ENCODE data around the gene PDE1C.

Gene PDE1C

DNA sequence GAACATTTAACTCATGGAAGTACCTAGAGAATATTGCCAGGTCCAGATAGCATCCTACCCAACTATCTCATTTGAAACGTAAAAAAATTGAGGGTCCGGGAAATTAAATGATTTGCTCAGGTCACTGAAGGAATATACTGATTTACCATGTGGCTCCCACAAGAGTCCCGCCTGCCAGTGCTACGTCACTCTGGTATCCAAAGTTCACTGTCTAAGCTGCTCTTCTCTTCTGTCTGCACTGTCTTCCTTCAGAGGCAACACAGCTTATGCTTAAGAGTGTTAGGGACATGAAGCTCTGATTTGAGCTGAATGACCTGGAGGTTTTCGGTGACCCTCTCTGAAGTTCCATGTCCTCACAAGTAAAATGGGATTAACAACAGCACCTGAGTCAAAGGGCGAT lies 114.6 kb downstream of the PDE1C start:
- CTCF ChIA-PET = no interaction called here
- POLR2A ChIA-PET = no interaction called here

DNA sequence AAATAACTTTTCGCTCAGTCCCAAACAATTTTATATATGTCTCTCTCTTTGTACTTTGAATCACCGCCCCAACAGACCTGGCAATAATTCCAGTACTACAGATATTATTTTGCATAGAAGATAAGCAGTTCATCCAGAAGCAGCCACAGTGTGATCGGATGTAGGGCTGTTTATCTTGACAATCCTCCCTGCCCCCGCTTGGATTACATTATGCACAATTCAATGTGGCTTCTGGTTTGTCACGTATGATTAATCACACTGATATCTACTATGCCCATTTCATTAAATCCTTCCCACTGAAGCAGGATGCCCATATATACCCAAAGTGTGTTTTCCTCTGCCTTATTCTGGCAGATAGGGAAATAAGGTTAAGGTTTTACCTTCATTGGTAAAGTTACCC lies 115.2 kb downstream of the PDE1C start:
- no peak for TF ChIP-seq ZNF384 (IDR thresholded peaks at IDR 0.05)
- no peak for TF ChIP-seq NFRKB (IDR thresholded peaks at IDR 0.05)
- TF ChIP-seq ARNT (IDR thresholded peaks at IDR 0.05) = no peak
- TF ChIP-seq HDGF (IDR thresholded peaks at IDR 0.05; ENCODE audit: borderline replicate concordance) = no peak
- no peak for TF ChIP-seq SP1 (IDR thresholded peaks at IDR 0.05)
- TF ChIP-seq ELF4 (IDR thresholded peaks at IDR 0.05) = no peak
- no peak for TF ChIP-seq CTBP1 (IDR thresholded peaks at IDR 0.05; ENCODE audit: borderline replicate concordance)
- no peak for TF ChIP-seq FOXM1 (IDR thresholded peaks at IDR 0.05; ENCODE audit: borderline replicate concordance)
- TF ChIP-seq LEF1 (IDR thresholded peaks at IDR 0.05; ENCODE audit: borderline replicate concordance) = no peak
- no peak for TF ChIP-seq FOXA1 (IDR thresholded peaks at IDR 0.05)
- POLR2A ChIA-PET = no interaction called here
- DNase-seq (ENCODE audit: extremely low spot score) = no peak
- CTCF ChIA-PET = no interaction called here

More for the DNA sequence above, 114.6 kb downstream of the PDE1C start:
- no peak for TF ChIP-seq CTBP1 (IDR thresholded peaks at IDR 0.05; ENCODE audit: borderline replicate concordance)
- TF ChIP-seq ELF4 (IDR thresholded peaks at IDR 0.05) = no peak
- no peak for TF ChIP-seq SP1 (IDR thresholded peaks at IDR 0.05)
- no peak for TF ChIP-seq L3MBTL2 (conservative IDR thresholded peaks at IDR 0.05)
- TF ChIP-seq FOXK2 (IDR thresholded peaks at IDR 0.05) = no peak
- DNase-seq (ENCODE audit: extremely low spot score) = no peak

DNA sequence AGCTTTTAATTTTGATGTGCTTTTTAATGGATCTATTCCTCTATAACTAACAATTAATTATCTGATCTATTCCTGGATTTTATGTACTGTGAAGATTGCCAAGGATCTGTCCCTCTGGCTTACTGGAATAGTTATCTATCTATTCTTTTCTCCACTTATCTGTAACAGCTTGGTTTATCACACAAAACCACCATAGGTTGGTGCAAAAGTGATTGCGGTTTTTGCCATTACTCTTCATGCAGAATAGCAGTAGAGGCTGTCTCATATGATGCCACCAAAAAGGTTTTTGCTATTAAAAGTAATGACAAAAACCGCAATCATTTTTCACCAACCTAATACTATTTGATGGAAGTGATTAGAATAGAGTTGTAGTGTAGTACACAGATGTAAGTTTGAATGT lies 115.7 kb downstream of the PDE1C start:
- POLR2A ChIA-PET = no interaction called here

DNA sequence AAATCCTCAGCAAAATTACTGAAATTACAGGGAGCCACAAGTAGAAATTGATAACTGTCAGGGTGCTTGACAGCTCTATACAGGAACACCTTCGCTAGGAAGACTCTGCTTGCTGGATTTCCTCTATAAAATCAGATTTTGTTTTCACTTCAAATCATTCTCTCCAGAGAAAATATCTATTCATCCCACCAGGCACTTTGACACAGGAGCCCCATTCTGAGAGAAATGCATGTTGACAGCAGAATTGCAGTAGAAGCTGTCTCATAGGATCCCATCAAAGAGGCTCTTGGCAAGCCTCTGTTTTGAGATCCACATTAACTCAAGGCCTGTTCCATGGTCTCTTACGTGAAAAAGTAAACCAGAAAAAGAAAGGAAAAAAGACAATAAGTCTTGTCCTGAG lies 116.8 kb downstream of the PDE1C start:
- TF ChIP-seq BHLHE40 (IDR thresholded peaks at IDR 0.05; ENCODE audit: borderline replicate concordance) = no peak
- no peak for TF ChIP-seq ELF4 (IDR thresholded peaks at IDR 0.05)
- TF ChIP-seq CTBP1 (IDR thresholded peaks at IDR 0.05; ENCODE audit: borderline replicate concordance) = no peak
- TF ChIP-seq LEF1 (IDR thresholded peaks at IDR 0.05; ENCODE audit: borderline replicate concordance) = no peak
- TF ChIP-seq HDGF (IDR thresholded peaks at IDR 0.05; ENCODE audit: borderline replicate concordance) = no peak
- no peak for TF ChIP-seq L3MBTL2 (conservative IDR thresholded peaks at IDR 0.05)
- no peak for TF ChIP-seq ZNF384 (IDR thresholded peaks at IDR 0.05)
- no peak for TF ChIP-seq FOXA1 (IDR thresholded peaks at IDR 0.05)
- TF ChIP-seq, protein P1, sequence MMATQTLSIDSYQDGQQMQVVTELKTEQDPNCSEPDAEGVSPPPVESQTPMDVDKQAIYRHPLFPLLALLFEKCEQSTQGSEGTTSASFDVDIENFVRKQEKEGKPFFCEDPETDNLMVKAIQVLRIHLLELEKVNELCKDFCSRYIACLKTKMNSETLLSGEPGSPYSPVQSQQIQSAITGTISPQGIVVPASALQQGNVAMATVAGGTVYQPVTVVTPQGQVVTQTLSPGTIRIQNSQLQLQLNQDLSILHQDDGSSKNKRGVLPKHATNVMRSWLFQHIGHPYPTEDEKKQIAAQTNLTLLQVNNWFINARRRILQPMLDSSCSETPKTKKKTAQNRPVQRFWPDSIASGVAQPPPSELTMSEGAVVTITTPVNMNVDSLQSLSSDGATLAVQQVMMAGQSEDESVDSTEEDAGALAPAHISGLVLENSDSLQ (IDR thresholded peaks at IDR 0.05) = no peak
- no peak for TF ChIP-seq NFRKB (IDR thresholded peaks at IDR 0.05)
- TF ChIP-seq FOXM1 (IDR thresholded peaks at IDR 0.05; ENCODE audit: borderline replicate concordance) = no peak
- TF ChIP-seq SP1 (IDR thresholded peaks at IDR 0.05) = no peak
- TF ChIP-seq SUZ12 (IDR thresholded peaks at IDR 0.05) = no peak
- TF ChIP-seq TARDBP (IDR thresholded peaks at IDR 0.05) = no peak
- no peak for TF ChIP-seq FOXK2 (IDR thresholded peaks at IDR 0.05)
- ChIA-PET POLR2A (no interaction called here), CTCF (no interaction called here)
- no peak for DNase-seq (ENCODE audit: extremely low spot score)

More for the DNA sequence above, 115.7 kb downstream of the PDE1C start:
- CTCF ChIA-PET = no interaction called here
- no peak for DNase-seq (ENCODE audit: extremely low spot score)
- TF ChIP-seq ZNF384 (IDR thresholded peaks at IDR 0.05) = no peak
- peak; percentile 45; the same call in 1 of the 2 replicates for TF ChIP-seq ELF4 (IDR thresholded peaks at IDR 0.05)

DNA sequence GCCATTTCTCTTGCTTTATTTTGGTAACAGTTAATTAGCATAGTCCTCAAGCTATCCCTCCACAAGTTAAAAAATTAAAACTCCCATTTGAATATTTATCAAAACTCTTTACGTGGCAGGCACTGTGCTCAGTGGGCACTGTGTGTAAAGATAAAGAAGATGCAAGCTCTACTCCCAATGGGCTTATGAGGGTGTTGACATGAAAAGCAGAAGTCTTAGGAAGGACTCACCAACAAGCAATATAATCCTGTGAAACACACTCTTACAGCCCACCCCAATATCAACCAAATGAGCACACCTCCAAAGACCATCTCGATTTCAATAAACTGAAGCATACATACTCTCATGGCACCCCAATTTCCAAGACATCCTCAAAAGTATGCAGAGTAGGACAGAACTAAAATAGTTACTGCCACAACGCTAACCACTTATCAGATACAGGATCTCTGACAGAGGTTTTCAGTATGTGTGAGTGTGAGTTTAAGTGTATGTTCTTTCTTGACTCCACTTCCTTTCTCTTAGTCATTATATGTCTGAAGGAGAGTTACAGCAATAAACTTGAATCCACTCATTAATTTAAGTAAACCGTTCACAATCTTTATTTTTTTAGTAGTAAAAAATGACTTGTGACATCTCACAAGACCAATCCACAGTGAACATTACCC lies 120.0 kb downstream of the PDE1C start:
- ChIA-PET POLR2A (no interaction called here), CTCF (no interaction called here)
- TF ChIP-seq SUZ12 (IDR thresholded peaks at IDR 0.05) (no peak), FOXK2 (IDR thresholded peaks at IDR 0.05) (no peak), FOXA1 (IDR thresholded peaks at IDR 0.05) (no peak), LEF1 (IDR thresholded peaks at IDR 0.05; ENCODE audit: borderline replicate concordance) (no peak), TARDBP (IDR thresholded peaks at IDR 0.05) (no peak), ELF4 (IDR thresholded peaks at IDR 0.05) (no peak), ZNF384 (IDR thresholded peaks at IDR 0.05) (no peak), HDGF (IDR thresholded peaks at IDR 0.05; ENCODE audit: borderline replicate concordance) (no peak), ARNT (IDR thresholded peaks at IDR 0.05) (no peak), NFRKB (IDR thresholded peaks at IDR 0.05) (no peak)
- no peak for DNase-seq (ENCODE audit: extremely low spot score)

DNA sequence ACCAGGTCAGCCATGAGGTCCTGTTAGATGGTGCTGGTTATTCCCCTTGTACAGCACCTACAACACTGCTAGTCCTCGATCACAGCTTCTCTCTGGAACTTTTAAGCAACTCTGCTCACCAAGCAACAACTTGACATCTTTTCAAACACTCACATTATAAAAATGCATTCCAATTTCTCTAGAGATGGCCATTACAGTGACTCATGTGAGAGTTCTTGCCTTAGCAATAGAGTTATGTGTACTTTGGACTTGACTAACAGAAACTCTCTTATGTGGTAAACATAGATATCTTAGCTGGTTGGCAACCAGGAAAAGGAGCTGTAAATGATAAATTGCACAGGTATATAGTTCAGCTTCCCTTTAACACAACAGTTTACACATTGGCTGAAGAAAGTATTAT lies 122.2 kb downstream of the PDE1C start:
- TF ChIP-seq TARDBP (IDR thresholded peaks at IDR 0.05) (no peak), FOXM1 (IDR thresholded peaks at IDR 0.05; ENCODE audit: borderline replicate concordance) (no peak), SP1 (IDR thresholded peaks at IDR 0.05) (no peak), FOXA1 (IDR thresholded peaks at IDR 0.05) (no peak)
- no peak for DNase-seq (ENCODE audit: extremely low spot score)
- ChIA-PET POLR2A (no interaction called here), CTCF (no interaction called here)

DNA sequence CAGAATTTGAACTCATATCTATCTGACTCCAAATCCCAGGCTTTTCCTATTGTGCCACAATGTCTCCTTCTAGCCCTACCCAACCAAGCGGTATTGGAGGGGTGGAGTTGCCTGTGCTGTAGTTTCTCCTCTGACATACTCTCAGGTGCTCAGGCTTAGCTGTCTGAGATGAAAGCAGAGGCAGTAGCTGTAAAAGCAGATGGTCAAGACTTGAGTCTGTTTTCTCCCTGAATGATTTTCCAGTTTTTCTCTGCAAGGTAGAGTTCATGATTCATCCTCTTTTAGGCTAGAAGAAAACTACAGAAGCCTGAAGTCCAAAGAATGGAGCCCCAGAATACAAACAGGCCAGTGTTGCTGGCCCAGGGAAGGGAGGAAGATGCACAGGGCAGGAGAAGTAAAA lies 130.0 kb downstream of the PDE1C start:
- TF ChIP-seq L3MBTL2 (conservative IDR thresholded peaks at IDR 0.05) (no peak), SP1 (IDR thresholded peaks at IDR 0.05) (no peak), LEF1 (IDR thresholded peaks at IDR 0.05; ENCODE audit: borderline replicate concordance) (no peak), ELF4 (IDR thresholded peaks at IDR 0.05) (no peak), FOXK2 (IDR thresholded peaks at IDR 0.05) (no peak), FOXM1 (IDR thresholded peaks at IDR 0.05; ENCODE audit: borderline replicate concordance) (no peak)
- no peak for DNase-seq (ENCODE audit: extremely low spot score)
- CTCF ChIA-PET = no interaction called here
- POLR2A ChIA-PET = no interaction called here

DNA sequence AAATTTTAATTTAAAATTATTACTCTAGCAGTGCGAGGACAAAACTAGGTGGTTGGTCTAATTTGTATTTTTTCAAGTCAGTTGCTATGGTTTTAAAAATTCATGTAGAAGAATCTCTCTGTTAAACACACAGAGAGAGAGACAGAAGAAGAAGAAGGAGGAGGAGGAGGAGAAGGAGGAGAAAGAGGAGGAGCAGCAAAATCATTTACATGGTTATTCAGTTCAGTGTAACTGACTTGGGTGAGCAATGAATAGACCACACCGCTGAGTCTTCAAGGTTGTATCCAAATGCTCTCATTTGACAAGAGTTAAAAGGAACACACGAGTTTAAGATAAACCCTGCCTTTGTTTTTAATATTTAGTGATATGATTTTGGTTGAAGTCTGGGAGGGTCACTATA lies 131.1 kb downstream of the PDE1C start:
- CTCF ChIA-PET = interaction anchor here (0.7 kb wide), 1 partner anchor 186 kb away, joined by 3 read pairs; no protein-coding TSS in a partner anchor
- DNase-seq (ENCODE audit: extremely low spot score) = no peak
- TF ChIP-seq LEF1 (IDR thresholded peaks at IDR 0.05; ENCODE audit: borderline replicate concordance) (no peak), ELF4 (IDR thresholded peaks at IDR 0.05) (no peak), SP1 (IDR thresholded peaks at IDR 0.05) (no peak), ARNT (IDR thresholded peaks at IDR 0.05) (no peak), HDGF (IDR thresholded peaks at IDR 0.05; ENCODE audit: borderline replicate concordance) (no peak), L3MBTL2 (conservative IDR thresholded peaks at IDR 0.05) (no peak), BHLHE40 (IDR thresholded peaks at IDR 0.05; ENCODE audit: borderline replicate concordance) (no peak), FOXK2 (IDR thresholded peaks at IDR 0.05) (no peak), SUZ12 (IDR thresholded peaks at IDR 0.05) (no peak), TARDBP (IDR thresholded peaks at IDR 0.05) (no peak), ZNF384 (IDR thresholded peaks at IDR 0.05) (no peak), NFRKB (IDR thresholded peaks at IDR 0.05) (no peak), CTBP1 (IDR thresholded peaks at IDR 0.05; ENCODE audit: borderline replicate concordance) (no peak), FOXA1 (IDR thresholded peaks at IDR 0.05) (no peak), FOXM1 (IDR thresholded peaks at IDR 0.05; ENCODE audit: borderline replicate concordance) (no peak)
- TF ChIP-seq, protein P1 (IDR thresholded peaks at IDR 0.05) = no peak
- POLR2A ChIA-PET = no interaction called here
